H1 (cell line): ENCODE data around the gene FUBP3. TPM values are rescaled to one million over a fixed set of nuclear protein-coding genes. Genes with fewer than 3 reads are reported as not detected.
A peak's percentile ranks its signal among the peaks of the same experiment; 100 is the strongest.

Experiments used
- CTCF ChIA-PET: fragments of 300-600 bp; sonication (Branson Sonifier 250); formaldehyde crosslinking; loops from one replicate; lab custom pipeline; 2021; ENCODE audit not compliant: partially characterized antibody; lab: Charles Lee
- POLR2A ChIA-PET: fragments of 300-600 bp; sonication (Branson Sonifier 250); formaldehyde crosslinking; loops from one replicate; lab custom pipeline; 2021; ENCODE audit warnings: inconsistent platforms; ENCODE audit not compliant: partially characterized antibody; lab: Charles Lee
- DNase-seq, 2 experiments: peaks; one replicate each; pipeline versions ENCODE4 v3.0.0 to v3.0.0-alpha.2; 2010 to 2022; ENCODE audit warnings: low spot score in 2 of 2, low read depth in 1 of 2, mixed read lengths in 1 of 2
- FAIRE-seq: peaks from 2 replicates; lab custom pipeline; 2011; peaks lifted over from hg19 to GRCh38; lab: Jason Lieb, UNC
- H2AFZ ChIP-seq: 2 replicates; pipeline ENCODE4 v1.8.1; 2012; ENCODE audit warnings: low read length, inconsistent platforms
- H2AK5ac ChIP-seq: 2 replicates; pipeline ENCODE4 v1.6.1; 2013; ENCODE audit warnings: low read depth, low read length
- H2BK120ac ChIP-seq: replicated peaks from 2 replicates; pipeline ENCODE3; 2013; ENCODE audit warnings: low read depth, low read length, inconsistent platforms
- H2BK12ac ChIP-seq: 2 replicates; pipeline ENCODE4 v1.6.1; 2013; ENCODE audit warnings: low read depth, low read length
- H2BK15ac ChIP-seq: 2 replicates; pipeline ENCODE4 v1.6.1; 2013; ENCODE audit warnings: low read length
- H2BK20ac ChIP-seq: 2 replicates; pipeline ENCODE4 v1.6.1; 2013; ENCODE audit warnings: low read length
- H2BK5ac ChIP-seq: 2 replicates; pipeline ENCODE4 v1.6.1; 2013; ENCODE audit warnings: low read depth, low read length
- H3K14ac ChIP-seq: 2 replicates; pipeline ENCODE4 v1.6.1; 2013; ENCODE audit warnings: inconsistent platforms; ENCODE audit not compliant: insufficient read length
- H3K18ac ChIP-seq: 2 replicates; pipeline ENCODE4 v1.6.1; 2013; ENCODE audit warnings: low read length; ENCODE audit errors: extremely low read depth
- H3K23ac ChIP-seq: 2 replicates; pipeline ENCODE4 v1.6.1; 2013; ENCODE audit warnings: inconsistent platforms; ENCODE audit not compliant: insufficient read length
- H3K23me2 ChIP-seq: 2 replicates; pipeline ENCODE4 v1.6.1; 2013; ENCODE audit warnings: low read depth, low read length
- H3K27ac ChIP-seq: 2 replicates; pipeline ENCODE4 v1.6.1; 2011; ENCODE audit warnings: low read depth, low read length, inconsistent platforms
- H3K27me3 ChIP-seq, 4 experiments: replicated peaks in 1 of 4; 1 replicate in 1 of 4; 2 replicates in 3 of 4; pipeline versions ENCODE4 v1.6.1 to v1.8.1; 2011 to 2013; ENCODE audit warnings: low read length in 3 of 4, mild to moderate bottlenecking in 3 of 4, inconsistent platforms in 2 of 4, mixed read lengths in 2 of 4, moderate library complexity in 1 of 4; ENCODE audit not compliant: control insufficient read depth in 3 of 4, insufficient read depth in 3 of 4; ENCODE audit errors: extremely low read depth in 1 of 4
- H3K36me3 ChIP-seq, 4 experiments: 2 replicates each; pipeline versions ENCODE4 v1.6.1 to v1.8.1; 2011 to 2013; ENCODE audit warnings: mild to moderate bottlenecking in 4 of 4, low read length in 3 of 4, moderate library complexity in 2 of 4, control low read depth in 1 of 4, inconsistent platforms in 1 of 4; ENCODE audit not compliant: insufficient read depth in 4 of 4, control insufficient read depth in 2 of 4
- H3K4ac ChIP-seq: replicated peaks from 2 replicates; pipeline ENCODE3; 2013; ENCODE audit warnings: low read length, low read depth, mixed read lengths, inconsistent platforms; ENCODE audit not compliant: insufficient read length
- H3K4me1 ChIP-seq, 4 experiments: replicated peaks in 1 of 4; 1 replicate in 1 of 4; 2 replicates in 3 of 4; pipeline versions ENCODE4 v1.6.1 to v1.8.1; 2011 to 2013; ENCODE audit warnings: low read length in 3 of 4, inconsistent platforms in 2 of 4, mixed read lengths in 1 of 4; ENCODE audit not compliant: insufficient read depth in 4 of 4, control insufficient read depth in 3 of 4
- H3K4me2 ChIP-seq, 2 experiments: 2 replicates each; pipeline versions ENCODE4 v1.6.1 to v1.8.1; 2011 to 2013; ENCODE audit warnings: low read depth in 2 of 2, low read length in 2 of 2, control low read depth in 1 of 2, inconsistent platforms in 1 of 2, mild to moderate bottlenecking in 1 of 2; ENCODE audit not compliant: insufficient read depth in 1 of 2
- H3K4me3 ChIP-seq, 4 experiments: fragments of 200-600, 300-600 bp in 1 of 4; sonication (generic), shearing (Covaris generic), sonication (Bioruptor Twin) in 1 of 4; 2 replicates each; pipeline versions ENCODE4 v1.5.1 to v1.8.1; 2011 to 2016; ENCODE audit warnings: low read length in 4 of 4, low read depth in 3 of 4, control low read depth in 2 of 4, inconsistent platforms in 2 of 4, mild to moderate bottlenecking in 2 of 4, mixed read lengths in 1 of 4, moderate library complexity in 1 of 4; ENCODE audit not compliant: insufficient read depth in 2 of 4; ENCODE audit errors: extremely low read depth in 1 of 4
- H3K56ac ChIP-seq: replicated peaks from 2 replicates; pipeline ENCODE3; 2013; ENCODE audit warnings: low read depth, mild to moderate bottlenecking, mixed read lengths, low read length, inconsistent platforms; ENCODE audit not compliant: insufficient read length
- H3K79me1 ChIP-seq: 2 replicates; pipeline ENCODE4 v1.6.1; 2013; ENCODE audit warnings: low read depth, low read length, control low read depth
- H3K79me2 ChIP-seq, 2 experiments: 2 replicates each; pipeline versions ENCODE4 v1.6.1 to v1.8.1; 2012 to 2013; ENCODE audit warnings: low read length in 2 of 2, mild to moderate bottlenecking in 2 of 2, inconsistent platforms in 1 of 2; ENCODE audit not compliant: insufficient read depth in 2 of 2, control insufficient read depth in 1 of 2
- H3K9ac ChIP-seq, 4 experiments: replicated peaks in 1 of 4; 1 replicate in 1 of 4; 2 replicates in 3 of 4; pipeline versions ENCODE4 v1.6.1 to v1.8.1; 2011 to 2013; ENCODE audit warnings: low read depth in 3 of 4, low read length in 3 of 4, control low read depth in 2 of 4, mild to moderate bottlenecking in 2 of 4, moderate library complexity in 2 of 4, inconsistent platforms in 1 of 4; ENCODE audit errors: extremely low read depth in 1 of 4
- H3K9me3 ChIP-seq, 2 experiments: 2 replicates each; pipeline versions ENCODE4 v1.6.1 to v1.8.1; 2012 to 2013; ENCODE audit warnings: mild to moderate bottlenecking in 2 of 2, moderate library complexity in 2 of 2, control low read depth in 1 of 2, inconsistent platforms in 1 of 2, low read depth in 1 of 2, low read length in 1 of 2, mixed read lengths in 1 of 2; ENCODE audit not compliant: insufficient read depth in 2 of 2
- H4K20me1 ChIP-seq, 2 experiments: replicated peaks in 1 of 2; 2 replicates each; pipeline versions ENCODE3 to v1.8.1; 2011 to 2013; ENCODE audit warnings: inconsistent platforms in 2 of 2, low read length in 2 of 2, mild to moderate bottlenecking in 1 of 2; ENCODE audit not compliant: insufficient read depth in 2 of 2, control insufficient read depth in 1 of 2
- H4K5ac ChIP-seq: 2 replicates; pipeline ENCODE4 v1.6.1; 2013; ENCODE audit warnings: low read length, low read depth, mixed read lengths, inconsistent platforms; ENCODE audit not compliant: insufficient read length
- H4K8ac ChIP-seq: 2 replicates; pipeline ENCODE4 v1.8.0; 2013; ENCODE audit warnings: mild to moderate bottlenecking, moderate library complexity, low read length, inconsistent platforms; ENCODE audit not compliant: insufficient read depth; ENCODE audit errors: extremely low read depth
- H4K91ac ChIP-seq: replicated peaks from 2 replicates; pipeline ENCODE3; 2013; ENCODE audit warnings: low read length, mixed read lengths, inconsistent platforms; ENCODE audit not compliant: insufficient read length
- CBX5 ChIP-seq: fragments of 300-800, 300-1000 bp; sonication (generic); IDR thresholded peaks from 2 replicates; pipeline ENCODE4 v1.7.1; 2016; ENCODE audit warnings: antibody characterized with exemption, low read length, low read depth
- EZH2 ChIP-seq: fragments of 200-600 bp; sonication (generic); IDR thresholded peaks from 2 replicates; pipeline ENCODE4 v1.7.1; 2012; ENCODE audit warnings: low read depth, mild to moderate bottlenecking, moderate library complexity, low read length, inconsistent platforms; ENCODE audit not compliant: severe bottlenecking
- FOSL1 ChIP-seq: IDR thresholded peaks from 2 replicates; pipeline ENCODE4 v1.6.1; 2011; ENCODE audit warnings: mild to moderate bottlenecking, low read depth, low read length, moderate library complexity; ENCODE audit not compliant: insufficient read depth
- GTF2F1 ChIP-seq: IDR thresholded peaks from 2 replicates; pipeline ENCODE4 v1.6.1; 2012; ENCODE audit warnings: low read depth, low read length, improper control_type of control experiment, borderline replicate concordance
- KDM5A ChIP-seq: fragments of 200-600 bp; IDR thresholded peaks from 2 replicates; pipeline ENCODE4 v1.7.1; 2012; ENCODE audit warnings: mild to moderate bottlenecking, low read length, inconsistent platforms, mixed read lengths
- RAD21 ChIP-seq, 2 experiments: IDR thresholded peaks in 1 of 2; conservative IDR thresholded peaks in 1 of 2; 2 replicates each; pipeline ENCODE4 v1.6.1; 2011; ENCODE audit warnings: low read depth in 2 of 2, low read length in 2 of 2, improper control_type of control experiment in 1 of 2, inconsistent platforms in 1 of 2, mild to moderate bottlenecking in 1 of 2, moderate library complexity in 1 of 2
- SUZ12 ChIP-seq: fragments of 200-600 bp; sonication (generic); IDR thresholded peaks from 2 replicates; pipeline ENCODE4 v1.6.1; 2012; ENCODE audit warnings: mild to moderate bottlenecking, inconsistent platforms, low read length, moderate library complexity, mixed read lengths
- TCF12 ChIP-seq: IDR thresholded peaks from 2 replicates; pipeline ENCODE4 v1.6.1; 2011; ENCODE audit warnings: low read depth, mild to moderate bottlenecking, low read length
- WGBS, 2 experiments: shearing (Covaris generic) in 1 of 2; methylation state at CpG; one replicate each; pipeline versions ENCODE4 v1.1.6 to v1.1.7; 2013 to 2015; ENCODE audit warnings: low lambda C conversion rate in 2 of 2, mixed read lengths in 2 of 2, inconsistent platforms in 1 of 2, low coverage in 1 of 2, missing lambda C conversion rate in 1 of 2; ENCODE audit not compliant: insufficient replicate concordance in 2 of 2, insufficient coverage in 1 of 2, insufficient read length in 1 of 2; ENCODE audit errors: extremely low coverage in 1 of 2, missing lambda C conversion rate in 1 of 2; 5-methylcytosine and 5-hydroxymethylcytosine counted together
- polyA plus RNA-seq, 7 experiments: library from polyadenylated mRNA; depleted of rRNA in 3 of 7; stranded (reverse) in 5 of 7; unstranded in 2 of 7; fragments of >200 nt in 5 of 7; fragments of 200-250 nt in 2 of 7; gene quantifications; 1 replicate in 5 of 7; 2 replicates in 1 of 7; 4 replicates in 1 of 7; pipeline versions ENCODE4 v1.2.1 to v1.2.3, GENCODE V29; 2011 to 2013; ENCODE audit warnings: missing spikeins in 2 of 7, mixed read lengths in 2 of 7
- total RNA-seq: library from RNA; stranded (reverse); fragmentation: NEBNext Ultra II Directional; extraction: Animal tissue kit (Norgen Biotek cat#: 25700); gene quantifications from 2 replicates; pipeline ENCODE4 v1.2.1, GENCODE V29; 2021

FUBP3 gene
- total and polyA plus RNA-seq, 2 of the 8 experiments (the other 6 are each of a cell fraction or from before 2014, with no cell fraction given) = 23.7 to 76.4 TPM

GRCh38 chr9:130548103-130548502 is 31.3 kb upstream of the FUBP3 start:
- Histone ChIP-seq H3K23me2 (no peaks in the 10 kb centered on the region; the same call in 1 of the 2 replicates), H3K4ac (no peak overlapping the region), H3K79me2 (no peaks in the 10 kb centered on the region), H3K4me2 (no peak overlapping the region), H4K8ac (peak overlapping the region; percentile 53; the same call in 1 of the 2 replicates), H2BK20ac (no peak overlapping the region), H2BK5ac (no peak overlapping the region), H3K18ac (no peak overlapping the region), H2BK15ac (peak overlapping the region; percentile 72; the same call in 1 of the 2 replicates), H3K9me3 (peaks cover 9 to 10% of the 10 kb centered on the region in 2 experiments; a peak in 2 of 4 replicates), H2BK120ac (no peak overlapping the region), H3K36me3 (no peaks in the 10 kb centered on the region), H3K79me1 (no peaks in the 10 kb centered on the region), H3K23ac (no peak overlapping the region), H4K20me1 (no peaks in the 10 kb centered on the region), H3K9ac (no peak overlapping the region), H2AK5ac (no peak overlapping the region), H3K27me3 (no peaks in the 10 kb centered on the region), H2BK12ac (no peak overlapping the region), H3K4me1 (peaks cover 0 to 3% (median 2%) of the 10 kb centered on the region in 4 experiments; a peak in 3 of 7 replicates), H3K14ac (no peak overlapping the region), H3K27ac (no peak overlapping the region), H4K91ac (no peak overlapping the region), H4K5ac (no peak overlapping the region), H3K56ac (no peak overlapping the region), H3K4me3 (no peak overlapping the region), H2AFZ (no peak overlapping the region)
- 90% methylated on average over 6 of the region's 6 CpGs; no CpG with 5 or more reads in 1 of the 2 experiments for WGBS, 2 experiments
- no peak for FAIRE-seq
- ChIA-PET CTCF (no interaction called here), POLR2A (no interaction called here)
- TF ChIP-seq GTF2F1 = no peak
- TF ChIP-seq KDM5A = no peak
- TF ChIP-seq TCF12 = no peak
- no peak for TF ChIP-seq SUZ12
- no peak for TF ChIP-seq EZH2
- TF ChIP-seq RAD21 (IDR thresholded peaks at IDR 0.05 in 1 of 2, conservative IDR thresholded peaks at IDR 0.05 in 1 of 2; ENCODE audit: low read depth in 2 of 2, low read length in 2 of 2) = no peak
- TF ChIP-seq FOSL1 = no peak
- TF ChIP-seq CBX5 = no peak
- DNase-seq = no peak
